HG02588 (cell line): ENCODE data around the gene PIGX.

ENCODE experiments used
- ATAC-seq: cut with Tn5 transposase; IDR thresholded peaks from one replicate; pipeline ENCODE4 v1.9.1; 2021; ENCODE audit warnings: mild to moderate bottlenecking, moderate library complexity; ENCODE audit not compliant: unreplicated experiment

The PIGX gene

GRCh38 chr3:196754091-196754981, 42.2 kb downstream of the PIGX start:
- ATAC-seq, result no peak

- ATAC-seq, result no peak
These were observed 44.6 kb downstream of the PIGX start for GRCh38 chr3:196756732-196757131.

GRCh38 chr3:196757876-196758739, 45.9 kb downstream of the PIGX start:
- ATAC-seq, result no peak

GRCh38 chr3:196763179-196763578, 51.0 kb downstream of the PIGX start:
- no peak for ATAC-seq

- ATAC-seq, result no peak
These were observed 53.3 kb downstream of the PIGX start for GRCh38 chr3:196765454-196765853.

- ATAC-seq, result no peak
These were observed 58.9 kb downstream of the PIGX start for GRCh38 chr3:196771067-196771466.

GRCh38 chr3:196772102-196772501, 59.9 kb downstream of the PIGX start:
- no peak for ATAC-seq

- no peak for ATAC-seq
These were observed 60.7 kb downstream of the PIGX start for GRCh38 chr3:196772897-196773296.

GRCh38 chr3:196774191-196774820, 62.1 kb downstream of the PIGX start:
- ATAC-seq, result no peak

GRCh38 chr3:196774848-196775422, 62.8 kb downstream of the PIGX start:
- no peak for ATAC-seq

- no peak for ATAC-seq
These were observed 63.8 kb downstream of the PIGX start for GRCh38 chr3:196775938-196776337.

GRCh38 chr3:196777836-196778235, 65.7 kb downstream of the PIGX start:
- ATAC-seq, result no peak

GRCh38 chr3:196778755-196779154, 66.6 kb downstream of the PIGX start:
- no peak for ATAC-seq

GRCh38 chr3:196782511-196782910, 70.3 kb downstream of the PIGX start:
- no peak for ATAC-seq
